Measurements from ENCODE around the gene EPHA1. TPM values are rescaled to one million over a fixed set of nuclear protein-coding genes. Genes with fewer than 3 reads are reported as not detected.

The EPHA1 gene
- polyA plus RNA-seq, 1 of the 3 experiments (the other 2 are of a cell fraction), result 0.49 TPM

- H3K4me3 ChIP-seq (ENCODE audit: low read depth in 2 of 2, low read length in 1 of 2), result no peak overlapping the region
- no peak overlapping the region for H3K27ac ChIP-seq (ENCODE audit: low read depth in 2 of 2, low read length in 1 of 2)
- no peaks in the 10 kb centered on the region for H3K79me2 ChIP-seq (ENCODE audit: insufficient read depth)
- H4K20me1 ChIP-seq (ENCODE audit: insufficient read depth), result no peaks in the 10 kb centered on the region
- no peak overlapping the region; the same call in 1 of the 2 replicates for H3K4me2 ChIP-seq
- H3K9me3 ChIP-seq, result no peaks in the 10 kb centered on the region
- no peaks in the 10 kb centered on the region for H3K9me2 ChIP-seq
- H3K9ac ChIP-seq, result no peak overlapping the region
- no peaks in the 10 kb centered on the region for H3K27me3 ChIP-seq (ENCODE audit: insufficient read depth)
- WGBS (ENCODE audit: low lambda C conversion rate), result 95% methylated on average over 1 of the region's 1 CpG
- CTCF ChIA-PET, result interaction anchor here (1.0 to 3.3 kb wide), 3 partner anchors 12 to 128 kb away, joined by 3 to 29 read pairs (median 12); partner anchors contain the start of gene ZYX
- H3K36me3 ChIP-seq (replicated peaks in 1 of 2; ENCODE audit: control insufficient read depth in 1 of 2, insufficient read depth in 2 of 2, low read length in 1 of 2), result no peaks in the 10 kb centered on the region
- no peak for DNase-seq
- no peak for TF ChIP-seq SIN3A (IDR thresholded peaks at IDR 0.05; ENCODE audit: borderline replicate concordance, low read depth, low read length)
- no peak for TF ChIP-seq NRF1 (IDR thresholded peaks at IDR 0.05; ENCODE audit: low read depth, low read length)
- TF ChIP-seq, protein P1, sequence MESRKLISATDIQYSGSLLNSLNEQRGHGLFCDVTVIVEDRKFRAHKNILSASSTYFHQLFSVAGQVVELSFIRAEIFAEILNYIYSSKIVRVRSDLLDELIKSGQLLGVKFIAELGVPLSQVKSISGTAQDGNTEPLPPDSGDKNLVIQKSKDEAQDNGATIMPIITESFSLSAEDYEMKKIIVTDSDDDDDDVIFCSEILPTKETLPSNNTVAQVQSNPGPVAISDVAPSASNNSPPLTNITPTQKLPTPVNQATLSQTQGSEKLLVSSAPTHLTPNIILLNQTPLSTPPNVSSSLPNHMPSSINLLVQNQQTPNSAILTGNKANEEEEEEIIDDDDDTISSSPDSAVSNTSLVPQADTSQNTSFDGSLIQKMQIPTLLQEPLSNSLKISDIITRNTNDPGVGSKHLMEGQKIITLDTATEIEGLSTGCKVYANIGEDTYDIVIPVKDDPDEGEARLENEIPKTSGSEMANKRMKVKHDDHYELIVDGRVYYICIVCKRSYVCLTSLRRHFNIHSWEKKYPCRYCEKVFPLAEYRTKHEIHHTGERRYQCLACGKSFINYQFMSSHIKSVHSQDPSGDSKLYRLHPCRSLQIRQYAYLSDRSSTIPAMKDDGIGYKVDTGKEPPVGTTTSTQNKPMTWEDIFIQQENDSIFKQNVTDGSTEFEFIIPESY (IDR thresholded peaks at IDR 0.05; ENCODE audit: borderline replicate concordance, low read depth), result no peak
- TF ChIP-seq ELF1 (IDR thresholded peaks at IDR 0.05), result no peak
- no peak for TF ChIP-seq NFIC (IDR thresholded peaks at IDR 0.05; ENCODE audit: borderline replicate concordance)
- no peak for TF ChIP-seq TAF1 (IDR thresholded peaks at IDR 0.05; ENCODE audit: borderline replicate concordance, low read depth, low read length)
- no peak for TF ChIP-seq POLR2AphosphoS5 (IDR thresholded peaks at IDR 0.05; ENCODE audit: low read depth, low read length)
- no peak for TF ChIP-seq JUND (IDR thresholded peaks at IDR 0.05)
- no peak for TF ChIP-seq GATA2 (CRISPR knock-in tag; IDR thresholded peaks at IDR 0.05)
- POLR2A ChIA-PET, result no interaction called here
- no peak overlapping the region for H2AFZ ChIP-seq (ENCODE audit: low read depth)
- H3K4me1 ChIP-seq (ENCODE audit: control insufficient read depth in 1 of 2, insufficient read depth in 2 of 2, low read depth in 1 of 2, low read length in 1 of 2), result peaks cover 6 to 16% of the 10 kb centered on the region in 2 experiments; a peak in 3 of 4 replicates
- peaks cover 15% of the 10 kb centered on the region for H3F3A ChIP-seq (replicated peaks; ENCODE audit: insufficient read depth)
Measured at GRCh38 chr7:143368387-143368786, 40.3 kb downstream of the EPHA1 start.

- H3F3A ChIP-seq (replicated peaks; ENCODE audit: insufficient read depth), result peaks cover 15% of the 10 kb centered on the region
- H3K4me2 ChIP-seq, result no peak overlapping the region; the same call in 1 of the 2 replicates
- ChIA-PET CTCF (interaction anchor here (1.0 to 3.3 kb wide), 3 partner anchors 12 to 127 kb away, joined by 3 to 29 read pairs (median 12); partner anchors contain the start of gene ZYX), POLR2A (no interaction called here)
- no peaks in the 10 kb centered on the region for H3K9me3 ChIP-seq
- no peak overlapping the region for H3K27ac ChIP-seq (ENCODE audit: low read depth in 2 of 2, low read length in 1 of 2)
- H3K36me3 ChIP-seq (replicated peaks in 1 of 2; ENCODE audit: control insufficient read depth in 1 of 2, insufficient read depth in 2 of 2, low read length in 1 of 2), result no peaks in the 10 kb centered on the region
- no peak overlapping the region for H2AFZ ChIP-seq (ENCODE audit: low read depth)
- no peak overlapping the region for H3K4me3 ChIP-seq (ENCODE audit: low read depth in 2 of 2, low read length in 1 of 2)
- peak; percentile 40 for DNase-seq
- peak; percentile 46; the same call in 1 of the 2 replicates for TF ChIP-seq RXRA (IDR thresholded peaks at IDR 0.05; ENCODE audit: borderline replicate concordance, low read depth)
- TF ChIP-seq PBX3 (IDR thresholded peaks at IDR 0.05), result peak; percentile 62; the same call in 1 of the 2 replicates
- TF ChIP-seq FOXJ3 (CRISPR knock-in tag; IDR thresholded peaks at IDR 0.05), result no peak
- TF ChIP-seq TCF12 (IDR thresholded peaks at IDR 0.05), result peak; percentile 89
- TF ChIP-seq, protein P2, sequence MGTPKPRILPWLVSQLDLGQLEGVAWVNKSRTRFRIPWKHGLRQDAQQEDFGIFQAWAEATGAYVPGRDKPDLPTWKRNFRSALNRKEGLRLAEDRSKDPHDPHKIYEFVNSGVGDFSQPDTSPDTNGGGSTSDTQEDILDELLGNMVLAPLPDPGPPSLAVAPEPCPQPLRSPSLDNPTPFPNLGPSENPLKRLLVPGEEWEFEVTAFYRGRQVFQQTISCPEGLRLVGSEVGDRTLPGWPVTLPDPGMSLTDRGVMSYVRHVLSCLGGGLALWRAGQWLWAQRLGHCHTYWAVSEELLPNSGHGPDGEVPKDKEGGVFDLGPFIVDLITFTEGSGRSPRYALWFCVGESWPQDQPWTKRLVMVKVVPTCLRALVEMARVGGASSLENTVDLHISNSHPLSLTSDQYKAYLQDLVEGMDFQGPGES (IDR thresholded peaks at IDR 0.05; ENCODE audit: low read depth, low read length), result no peak
- peak; percentile 43 for TF ChIP-seq JUND (IDR thresholded peaks at IDR 0.05)
- TF ChIP-seq NFIC (IDR thresholded peaks at IDR 0.05; ENCODE audit: borderline replicate concordance), result peak; percentile 69
- no peak for TF ChIP-seq USF1 (IDR thresholded peaks at IDR 0.05; ENCODE audit: borderline replicate concordance, low read depth)
- TF ChIP-seq TEAD4 (IDR thresholded peaks at IDR 0.05; ENCODE audit: borderline replicate concordance, insufficient read depth), result no peak
- TF ChIP-seq POLR2AphosphoS5 (IDR thresholded peaks at IDR 0.05; ENCODE audit: low read depth, low read length), result peak; percentile 29; the same call in 1 of the 2 replicates
- TF ChIP-seq RCOR1 (IDR thresholded peaks at IDR 0.05; ENCODE audit: low read length), result no peak
- H3K4me1 ChIP-seq (ENCODE audit: control insufficient read depth in 1 of 2, insufficient read depth in 2 of 2, low read depth in 1 of 2, low read length in 1 of 2), result peaks cover 8 to 16% of the 10 kb centered on the region in 2 experiments; a peak in 3 of 4 replicates
- H3K9me2 ChIP-seq, result no peaks in the 10 kb centered on the region
- 70% methylated on average over 4 of the region's 4 CpGs for WGBS (ENCODE audit: low lambda C conversion rate)
- no peaks in the 10 kb centered on the region for H3K27me3 ChIP-seq (ENCODE audit: insufficient read depth)
- H3K79me2 ChIP-seq (ENCODE audit: insufficient read depth), result no peaks in the 10 kb centered on the region
- no peaks in the 10 kb centered on the region for H4K20me1 ChIP-seq (ENCODE audit: insufficient read depth)
- no peak overlapping the region for H3K9ac ChIP-seq
Measured at GRCh38 chr7:143367972-143368371, 40.7 kb downstream of the EPHA1 start.
